TTC549 (cell line): Measurements from ENCODE around the gene MDH1B.
"Not testable (repeated sequence)": the region's sequence is repeated elsewhere in the genome, so short reads cannot be mapped to it uniquely, and the experiment has no call there.

Experiments
- FAIRE-seq: peaks from 2 replicates; lab custom pipeline; 2012; peaks lifted over from hg19 to GRCh38; lab: Jason Lieb, UNC

MDH1B gene

DNA sequence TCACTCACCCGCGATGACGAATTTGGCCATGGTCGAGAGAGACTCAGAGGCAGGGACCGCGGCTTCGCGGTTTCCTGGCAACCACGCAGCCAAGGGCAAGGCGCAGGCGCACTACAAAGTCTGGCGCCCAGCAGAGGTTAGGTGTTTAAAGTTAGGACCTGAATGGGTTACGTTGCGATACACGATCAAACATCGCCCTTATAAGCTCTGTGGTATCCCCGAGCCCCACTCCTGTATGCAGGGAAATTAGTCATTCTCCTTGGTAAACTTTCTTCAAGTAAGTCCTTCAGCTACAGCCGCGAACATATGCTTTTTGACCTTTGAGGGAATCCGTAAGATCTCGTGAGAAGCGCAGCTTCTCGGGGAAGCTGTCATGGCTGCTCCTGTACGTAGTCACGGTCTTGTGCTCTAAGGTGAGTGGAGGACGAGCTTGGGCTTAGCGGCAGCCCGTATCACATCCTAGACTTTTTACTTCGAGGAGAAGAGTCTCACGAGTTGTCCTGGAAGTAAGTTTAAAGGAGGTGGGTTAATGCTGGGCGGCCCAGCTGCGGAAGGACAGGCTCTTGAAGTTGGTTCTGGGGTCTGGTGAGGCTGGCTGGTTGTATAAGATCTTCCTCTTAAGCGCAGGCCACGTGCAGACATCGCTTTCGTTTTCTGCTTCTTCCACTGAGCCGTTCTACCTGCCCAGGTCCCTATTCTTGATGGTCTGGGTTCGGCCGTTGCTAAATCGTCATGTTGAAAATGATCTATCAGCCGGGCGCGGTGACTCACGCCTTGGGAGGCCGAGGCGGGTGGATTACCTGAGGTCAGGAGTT is at the start of gene MDH1B, which contains the start of gene FASTKD2:
Gene MDH1B (minus strand): TSS at position 87 of the 815 bp plus-strand sequence. CDS start 57 bp downstream, at position 30.
Gene FASTKD2 (plus strand): TSS at position 365 of the 815 bp plus-strand sequence. CDS start 1,088 bp downstream, outside the sequence.
- FAIRE-seq: no peak

GRCh38 chr2:206814498-206814897 is 49.4 kb upstream of the MDH1B start:
- FAIRE-seq: no peak

DNA sequence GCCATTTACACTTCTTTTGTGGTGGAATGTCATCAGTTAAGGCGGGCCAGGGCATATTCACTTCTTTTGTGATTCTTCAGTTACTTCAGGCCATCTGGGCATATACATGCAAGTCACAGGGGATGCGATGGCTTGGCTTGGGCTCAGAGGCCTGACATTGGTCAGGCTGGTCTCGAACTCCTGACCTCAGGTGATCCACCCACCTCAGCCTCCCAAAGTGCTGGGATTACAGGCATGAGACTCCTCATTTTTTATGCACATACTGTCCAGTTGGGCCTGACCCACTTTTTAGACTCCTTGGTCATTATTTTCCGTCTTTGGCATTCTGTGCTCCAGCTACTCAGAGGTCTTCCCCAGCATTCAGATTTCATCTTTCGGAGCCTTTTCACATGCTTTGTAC is 47.3 kb upstream of the MDH1B start:
- not testable (repeated sequence) for FAIRE-seq

DNA sequence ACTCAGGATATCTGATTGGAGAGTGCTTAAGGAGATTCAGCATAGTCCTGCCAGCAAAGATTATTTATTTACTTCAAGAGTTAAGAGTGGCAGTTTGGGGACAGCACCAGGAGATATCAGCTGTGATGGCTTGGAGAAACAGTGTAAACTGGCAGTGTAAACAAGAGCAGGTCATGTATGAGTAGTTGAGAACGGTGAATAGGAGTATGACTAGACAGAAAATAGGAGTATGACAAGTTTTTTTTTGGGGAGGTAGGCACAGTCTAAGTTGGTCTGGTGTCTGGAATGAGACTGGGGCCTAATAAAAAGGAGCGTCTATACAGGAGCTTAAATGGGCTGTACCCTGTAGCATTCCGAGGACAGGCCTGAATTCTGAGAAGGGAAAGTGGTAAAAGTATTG is 42.5 kb upstream of the MDH1B start:
- not testable (repeated sequence) for FAIRE-seq

- no peak for FAIRE-seq
Observed at GRCh38 chr2:206805887-206806607, 40.9 kb upstream of the MDH1B start.

GRCh38 chr2:206804326-206804725 is 39.2 kb upstream of the MDH1B start:
- FAIRE-seq: no peak

GRCh38 chr2:206802654-206803514 is 37.8 kb upstream of the MDH1B start:
- no peak for FAIRE-seq

- FAIRE-seq: no peak
Observed at GRCh38 chr2:206801418-206802189, 36.5 kb upstream of the MDH1B start.

GRCh38 chr2:206800506-206801417 is 35.6 kb upstream of the MDH1B start:
- FAIRE-seq: no peak

GRCh38 chr2:206799083-206799482 is 34.0 kb upstream of the MDH1B start:
- no peak for FAIRE-seq

DNA sequence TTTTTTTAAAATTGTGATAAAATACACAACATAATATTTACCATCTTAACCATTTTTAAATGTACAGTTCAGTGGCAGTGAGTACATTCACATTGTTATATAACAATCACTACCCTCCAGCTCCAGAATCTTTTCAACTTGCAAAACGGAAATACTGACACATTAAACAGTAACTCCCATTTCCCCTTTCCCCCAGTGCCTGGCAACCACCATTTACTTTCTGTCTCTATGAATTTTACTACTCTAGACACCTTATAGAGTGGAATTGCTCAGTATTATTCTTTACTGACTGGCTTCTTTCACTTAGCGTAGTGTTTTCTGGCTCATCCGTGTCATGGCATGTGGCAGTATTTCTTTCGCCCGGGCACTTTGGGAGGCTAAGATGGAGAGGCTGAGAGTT is 32.9 kb upstream of the MDH1B start:
- FAIRE-seq: no peak

DNA sequence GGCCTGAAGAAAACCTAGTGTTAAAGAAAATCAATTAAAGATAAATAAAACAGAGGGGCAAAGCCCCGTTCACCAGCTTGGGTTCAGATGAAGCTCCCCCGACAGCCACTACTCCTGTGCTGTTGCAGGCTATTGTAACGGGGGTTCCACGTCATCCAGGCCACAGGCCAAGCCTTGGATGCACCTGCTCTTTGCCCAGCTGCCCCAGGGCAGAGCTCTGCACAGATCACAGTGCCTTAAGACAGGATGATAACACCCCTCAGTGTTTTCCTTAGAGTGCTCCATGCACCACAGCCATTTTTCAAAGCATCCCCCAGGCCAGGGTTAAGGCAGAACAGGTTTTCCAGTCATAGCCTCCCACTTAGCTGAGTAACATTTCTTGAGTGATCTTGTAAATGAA is 32.2 kb upstream of the MDH1B start:
- no peak for FAIRE-seq

DNA sequence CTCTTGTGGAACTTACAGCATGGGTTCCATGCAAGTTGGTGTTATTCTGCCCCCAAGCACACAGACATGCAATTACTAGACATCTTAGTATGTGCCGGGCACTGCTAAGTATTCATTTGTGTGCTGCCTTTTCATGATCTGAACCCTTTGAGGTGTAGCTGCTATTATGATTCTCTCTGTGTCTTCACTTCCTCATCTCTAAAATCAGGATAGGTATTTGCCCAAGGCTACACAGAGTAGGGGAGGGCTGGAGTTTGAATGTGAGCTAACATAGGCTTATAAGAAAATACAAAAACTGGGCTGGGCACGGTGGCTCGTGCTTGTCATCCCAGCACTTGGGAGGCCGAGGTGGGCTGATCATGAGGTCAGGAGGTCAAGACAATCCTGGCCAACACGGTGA is 27.5 kb upstream of the MDH1B start:
- no peak for FAIRE-seq

DNA sequence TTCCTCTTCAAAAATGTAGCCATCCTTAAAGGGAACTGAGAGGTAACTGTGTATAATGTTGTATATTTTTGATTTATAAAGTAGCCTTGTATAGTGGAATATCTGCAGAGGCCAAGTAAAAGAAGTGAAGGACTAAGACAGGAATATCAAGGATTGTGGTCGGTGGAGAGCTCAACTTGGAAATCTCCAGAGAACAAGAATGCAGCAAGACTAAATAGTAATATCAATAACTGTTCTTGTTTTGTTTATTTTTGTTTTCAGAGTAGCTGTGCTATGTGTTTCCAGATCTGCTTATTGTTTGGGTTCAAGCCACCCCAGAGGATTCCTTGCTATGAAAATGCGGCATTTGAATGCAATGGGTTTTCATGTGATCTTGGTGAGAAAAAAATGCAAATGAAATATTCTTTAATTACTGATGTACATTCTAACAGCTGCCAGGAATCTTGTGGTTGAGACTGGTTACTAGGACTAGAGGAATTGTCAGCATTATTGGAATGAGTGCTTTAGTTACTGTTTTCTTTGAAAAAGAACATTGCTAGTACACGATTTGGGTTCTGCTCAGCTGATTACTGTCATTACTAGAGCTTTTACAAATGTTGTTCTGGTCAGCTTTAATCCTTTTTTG is 25.3 kb upstream of the MDH1B start:
- no peak for FAIRE-seq

DNA sequence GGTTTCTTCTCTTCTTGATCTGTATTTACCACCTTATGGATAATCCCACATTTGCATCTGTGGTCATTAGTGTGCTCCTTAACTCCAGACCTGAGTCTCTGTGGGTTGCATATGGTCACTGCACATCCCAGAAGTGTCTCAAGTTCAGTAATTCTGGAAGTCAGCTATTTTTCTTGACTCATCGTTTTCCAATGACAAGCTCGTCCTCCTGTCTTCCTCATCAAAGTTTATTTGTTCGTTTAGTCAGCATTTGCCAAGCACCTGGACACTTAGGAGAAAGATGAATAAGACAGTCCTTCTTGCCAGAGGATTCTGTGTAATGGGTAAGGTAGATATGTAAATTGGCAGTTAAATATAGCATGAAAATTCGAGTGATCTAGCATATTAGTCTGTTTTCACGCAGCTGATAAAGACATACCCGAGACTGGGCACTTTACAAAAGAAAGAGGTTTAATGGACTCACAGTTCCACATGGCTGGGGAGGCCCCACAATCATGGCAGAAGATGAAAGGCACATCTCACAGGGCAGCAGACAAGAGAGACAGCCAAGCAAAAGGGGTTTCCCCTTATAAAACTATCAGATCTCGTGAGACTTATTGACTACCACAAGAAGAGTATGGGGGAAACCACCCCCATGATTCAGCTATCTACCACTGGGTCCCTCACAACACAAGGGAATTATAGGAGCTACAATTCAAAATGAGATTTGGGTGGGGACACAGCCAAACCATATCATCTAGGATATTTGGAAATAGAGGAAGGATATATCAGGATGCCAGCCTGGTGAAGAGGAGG is 19.6 kb upstream of the MDH1B start:
- no peak for FAIRE-seq

DNA sequence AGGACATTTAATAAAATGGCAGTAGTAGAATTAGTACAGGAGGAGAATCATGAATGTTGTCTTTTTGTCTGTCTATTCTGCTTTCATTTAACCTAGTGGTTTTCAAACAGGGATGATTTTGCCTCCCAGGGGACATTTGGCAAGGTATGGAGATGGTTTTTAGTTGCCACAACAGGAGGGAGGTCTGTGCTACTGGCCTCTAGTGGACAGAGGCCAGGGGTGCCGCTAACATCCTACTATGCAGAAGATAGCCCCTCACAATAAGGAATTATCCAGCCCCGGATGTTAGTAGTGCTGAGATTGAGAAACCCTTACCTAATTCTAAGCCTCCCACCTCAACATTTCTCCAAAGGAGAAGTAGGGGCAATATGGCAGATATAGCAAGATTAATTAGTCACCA is 18.6 kb upstream of the MDH1B start:
- no peak for FAIRE-seq

DNA sequence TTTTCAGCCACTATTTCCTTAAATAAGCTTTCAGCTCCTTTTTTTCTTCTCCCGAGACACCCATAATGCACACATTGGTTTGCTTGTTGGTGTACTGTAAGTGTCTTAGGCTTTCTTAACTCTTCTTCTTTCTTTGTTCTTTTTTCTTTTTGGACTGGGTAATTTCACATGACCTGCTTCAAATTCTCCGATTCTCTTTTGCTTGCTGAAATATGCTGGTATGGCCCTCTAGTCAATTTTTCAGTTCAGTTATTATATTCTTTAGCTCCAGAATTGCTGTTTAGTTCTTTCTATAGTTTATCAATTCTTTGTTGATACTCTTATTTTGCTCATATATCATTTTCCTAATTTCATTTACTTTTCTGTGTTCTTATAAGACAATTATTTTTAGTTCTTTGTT is 15.5 kb upstream of the MDH1B start:
- no peak for FAIRE-seq

DNA sequence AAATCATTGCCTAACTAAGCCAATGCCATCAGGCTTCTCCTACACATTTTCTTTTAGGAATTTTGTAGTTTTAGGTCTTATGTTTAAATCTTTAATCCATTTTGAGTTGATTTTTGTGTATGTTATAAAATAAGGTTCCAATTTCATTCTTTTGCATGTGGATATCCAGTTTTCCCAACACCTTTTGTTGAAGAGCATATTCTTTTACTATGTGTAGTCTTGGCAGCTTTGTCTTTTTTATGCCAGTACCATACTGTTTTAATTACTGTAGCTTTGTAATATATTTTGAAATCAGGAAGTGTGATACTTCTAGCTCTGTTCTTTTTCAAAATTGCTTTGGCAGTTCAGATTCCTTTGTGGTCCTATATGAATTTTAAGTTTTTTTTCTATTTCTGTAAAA is 11.3 kb upstream of the MDH1B start:
- no peak for FAIRE-seq

DNA sequence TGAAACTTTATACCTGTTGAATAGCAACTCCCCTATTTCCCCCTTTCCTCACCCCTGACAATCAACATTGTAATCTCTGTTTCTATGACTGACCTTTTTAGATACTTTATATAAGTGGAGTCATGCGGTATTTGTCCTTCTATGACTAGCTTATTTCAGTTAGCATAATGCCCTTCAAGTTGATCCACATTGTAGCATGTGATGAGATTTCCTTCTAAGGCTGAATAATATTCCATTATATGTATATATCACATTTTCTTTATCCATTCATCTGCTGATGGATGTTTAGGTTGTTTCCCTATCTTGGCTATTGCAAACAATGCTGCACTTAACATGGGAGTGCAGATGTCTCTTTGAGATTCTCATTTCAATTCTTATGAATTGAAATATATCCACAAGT is 9.7 kb upstream of the MDH1B start:
- FAIRE-seq: no peak
